NCI-H2029 (cell line): ENCODE data around the gene ARID1B.

Source experiments
- DNase-seq: peaks from one replicate; lab custom pipeline; 2025; lab: John Stamatoyannopoulos, UW

Gene ARID1B

GRCh38 chr6:156879186-156879585 is 102.0 kb downstream of the ARID1B start:
- DNase-seq: no peak

- DNase-seq: no peak
These were observed 102.4 kb downstream of the ARID1B start for GRCh38 chr6:156879591-156879990.

GRCh38 chr6:156880913-156881312 is 103.7 kb downstream of the ARID1B start:
- no peak for DNase-seq

- no peak for DNase-seq
These were observed 104.8 kb downstream of the ARID1B start for GRCh38 chr6:156881687-156882629.

- peak; percentile 67 for DNase-seq
These were observed 106.5 kb downstream of the ARID1B start for GRCh38 chr6:156883497-156884252.

- peak; percentile 32 for DNase-seq
These were observed 107.1 kb downstream of the ARID1B start for GRCh38 chr6:156884306-156884705.

DNA sequence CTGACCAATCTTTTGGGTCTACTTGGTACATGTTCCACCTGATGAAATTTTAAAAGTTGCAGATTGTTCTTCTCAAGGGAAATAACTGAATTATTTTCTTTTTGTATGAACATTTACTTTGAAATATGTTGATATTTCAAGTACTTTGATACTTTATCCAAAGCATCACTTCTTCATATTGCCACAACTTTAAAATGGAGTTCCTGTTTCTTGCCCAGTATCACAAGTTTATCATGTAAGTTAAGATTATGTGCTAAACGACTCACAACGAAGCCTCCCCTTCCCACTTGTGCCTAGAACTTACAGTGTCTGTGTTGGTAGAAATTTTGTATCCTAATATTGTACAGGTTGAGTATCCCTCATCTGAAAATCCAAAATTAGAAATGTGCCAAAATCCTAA is 108.4 kb downstream of the ARID1B start:
- no peak for DNase-seq

GRCh38 chr6:156886409-156886808 is 109.2 kb downstream of the ARID1B start:
- DNase-seq: no peak

DNA sequence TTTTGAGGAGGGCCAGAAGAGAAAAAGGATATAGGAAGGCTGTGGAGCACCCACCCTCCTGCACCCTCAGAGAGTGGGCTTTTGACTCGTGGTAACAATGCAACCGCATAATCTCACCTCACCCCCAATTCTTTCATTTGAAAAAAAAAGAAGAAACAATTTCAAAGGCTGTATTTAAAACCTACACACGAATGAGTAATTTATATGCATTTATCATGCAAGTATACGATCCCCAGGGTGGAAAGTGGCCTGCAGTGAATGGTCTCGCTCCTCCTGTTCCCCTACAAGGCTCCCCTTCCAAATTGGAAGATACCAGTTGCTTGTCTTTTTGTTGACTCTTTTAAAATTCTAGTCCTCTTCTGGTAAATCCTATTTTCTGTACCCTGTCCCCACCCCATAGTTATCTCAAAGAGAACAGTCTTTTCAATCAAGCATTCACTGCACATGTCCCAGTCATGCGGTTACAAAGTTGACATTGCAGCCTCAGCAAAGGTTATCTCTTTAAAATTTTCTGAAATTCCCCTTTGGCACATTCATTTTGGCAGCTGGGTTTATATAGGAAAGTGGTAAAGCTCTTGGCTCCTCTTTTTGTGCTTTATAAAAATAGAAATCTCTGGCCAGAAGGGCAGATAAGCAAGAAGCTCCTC is 110.6 kb downstream of the ARID1B start:
- DNase-seq: no peak

- peak; percentile 14 for DNase-seq
These were observed 112.3 kb downstream of the ARID1B start for GRCh38 chr6:156889469-156889868.

GRCh38 chr6:156889986-156890385 is 112.8 kb downstream of the ARID1B start:
- no peak for DNase-seq

GRCh38 chr6:156890627-156891314 is 113.6 kb downstream of the ARID1B start:
- no peak for DNase-seq

GRCh38 chr6:156897907-156898531 is 120.8 kb downstream of the ARID1B start:
- no peak for DNase-seq

- DNase-seq: no peak
These were observed 121.9 kb downstream of the ARID1B start for GRCh38 chr6:156899071-156899470.

GRCh38 chr6:156899532-156900135 is 122.5 kb downstream of the ARID1B start:
- DNase-seq: no peak

GRCh38 chr6:156900292-156900691 is 123.1 kb downstream of the ARID1B start:
- no peak for DNase-seq

DNA sequence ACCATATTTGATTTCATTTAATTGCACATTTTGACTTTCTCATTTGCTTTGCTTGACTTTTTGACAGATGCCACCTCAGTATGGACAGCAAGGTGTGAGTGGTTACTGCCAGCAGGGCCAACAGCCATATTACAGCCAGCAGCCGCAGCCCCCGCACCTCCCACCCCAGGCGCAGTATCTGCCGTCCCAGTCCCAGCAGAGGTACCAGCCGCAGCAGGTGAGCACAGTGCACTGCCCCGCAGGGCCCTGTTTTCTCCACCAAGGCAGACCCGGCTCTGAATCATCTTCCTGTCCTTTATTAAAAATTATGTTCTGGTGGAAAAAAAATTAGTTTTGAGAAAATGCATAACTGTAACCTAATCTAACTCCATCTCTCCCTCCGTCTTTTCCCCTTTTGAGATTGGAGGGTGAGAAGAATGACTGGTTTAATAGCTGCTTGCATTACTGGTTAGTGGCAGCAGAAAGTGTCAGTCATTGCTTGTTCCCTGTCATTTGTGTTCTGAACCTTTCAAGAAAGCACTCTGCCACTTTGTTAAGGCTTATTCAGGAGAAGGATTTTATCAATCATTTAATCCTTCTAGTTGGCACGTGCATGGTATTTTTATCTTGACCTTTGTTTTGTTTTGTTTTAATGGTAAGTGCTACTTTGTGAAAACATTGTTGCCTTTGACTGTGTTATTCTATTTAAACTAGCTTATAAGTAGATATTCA is 124.3 kb downstream of the ARID1B start:
- DNase-seq: no peak

- DNase-seq: no peak
These were observed 125.6 kb downstream of the ARID1B start for GRCh38 chr6:156902782-156903181.

DNA sequence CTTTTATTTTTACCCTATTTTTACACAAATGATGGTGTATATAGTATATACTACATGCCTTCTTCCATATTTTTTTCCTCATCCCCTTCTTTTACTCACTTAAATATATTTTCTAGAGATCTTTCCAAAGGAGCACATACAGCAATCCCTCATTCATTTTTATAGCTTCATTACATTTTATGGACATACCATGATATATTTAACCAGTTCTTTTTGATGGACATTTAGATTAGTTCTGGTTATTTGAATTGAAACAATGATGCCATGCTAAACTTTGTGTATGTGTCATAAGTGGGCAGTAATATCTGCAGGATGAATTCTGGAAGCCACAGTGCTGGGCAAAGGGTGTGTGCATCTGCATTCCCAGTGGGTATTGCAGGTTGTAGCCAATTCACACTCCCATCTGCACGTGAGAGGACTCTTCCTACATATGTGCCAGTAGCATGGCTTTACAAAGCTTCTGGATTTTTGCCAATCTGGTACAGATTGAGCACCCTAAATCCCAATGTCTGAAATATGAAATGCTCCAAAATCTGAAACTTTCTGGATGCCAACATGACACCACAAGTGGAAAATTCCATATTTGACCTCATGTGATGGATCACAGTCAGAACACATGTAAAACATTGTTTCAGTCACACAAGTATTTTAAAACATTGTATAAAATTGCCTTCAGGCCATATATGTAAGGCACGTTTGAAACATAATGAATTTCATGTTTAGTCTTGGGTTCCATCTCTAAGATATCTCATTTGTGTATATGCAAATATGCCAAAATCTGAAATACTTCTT is 127.2 kb downstream of the ARID1B start:
- no peak for DNase-seq

DNA sequence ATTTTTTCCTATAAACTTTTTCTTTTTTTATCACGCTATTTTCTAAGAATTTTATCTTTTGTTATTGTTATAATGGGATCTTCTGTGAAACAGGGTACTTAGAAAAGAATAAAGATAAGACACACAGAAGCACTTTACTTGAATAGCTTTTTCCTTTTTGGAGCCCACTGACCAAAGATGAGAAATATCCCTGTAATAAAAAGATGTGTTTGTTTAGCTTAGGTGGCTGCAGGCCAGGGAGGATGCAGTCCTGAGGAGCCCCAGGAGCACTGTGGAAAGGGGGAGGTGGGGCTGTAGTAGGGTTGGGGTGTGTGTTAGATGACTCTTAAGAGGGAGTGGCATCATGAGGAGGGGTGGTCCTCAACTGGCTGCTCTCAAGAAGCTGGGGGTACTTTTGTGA is 128.6 kb downstream of the ARID1B start:
- no peak for DNase-seq
